Left renal cortex interstitium (tissue), 4 donors: Measurements from ENCODE around the gene ARHGEF17. TPM values are rescaled to one million over a fixed set of nuclear protein-coding genes. Genes with fewer than 3 reads are reported as not detected.
"Not testable (repeated sequence)": the region's sequence is repeated elsewhere in the genome, so short reads cannot be mapped to it uniquely, and the experiment has no call there.

Experiments used
- DNase-seq, 4 donors: peaks; one replicate each; pipeline ENCODE4 v3.0.0-alpha.2; 2013; ENCODE audit warnings: low read depth in 4 of 4, low spot score in 2 of 4, missing footprints in 1 of 4
- polyA plus RNA-seq, 4 donors: library from polyadenylated mRNA; unstranded; fragments of 120-200 nt; gene quantifications; one replicate each; pipeline ENCODE4 v1.2.1, GENCODE V29; 2013; ENCODE audit not compliant: insufficient read length in 4 of 4

Gene ARHGEF17
- polyA plus RNA-seq, 4 donors, result 64.5 to 123 (median 97.6) TPM

GRCh38 chr11:73271936-73272679 lies 36.0 kb upstream of the ARHGEF17 start, which contains the start of gene P2RY6:
Gene P2RY6, plus strand, starts transcription at chr11:73272338. Its CDS starts 24,181 bp downstream, at chr11:73296519.
- DNase-seq, result no peak

GRCh38 chr11:73272680-73273038 lies 35.4 kb upstream of the ARHGEF17 start:
- DNase-seq, result no peak

- no peak for DNase-seq
Observed at GRCh38 chr11:73273222-73273895, 34.7 kb upstream of the ARHGEF17 start.

- DNase-seq, result not testable (repeated sequence)
Observed at GRCh38 chr11:73274191-73274590, 33.9 kb upstream of the ARHGEF17 start.

GRCh38 chr11:73274722-73275380 lies 33.2 kb upstream of the ARHGEF17 start:
- no peak for DNase-seq

- DNase-seq, result no peak
Observed at GRCh38 chr11:73275381-73275750, 32.7 kb upstream of the ARHGEF17 start.

GRCh38 chr11:73277467-73277866 lies 30.6 kb upstream of the ARHGEF17 start:
- DNase-seq, result no peak

GRCh38 chr11:73280626-73281025 lies 27.4 kb upstream of the ARHGEF17 start:
- DNase-seq, result no peak

GRCh38 chr11:73281201-73281741 lies 26.8 kb upstream of the ARHGEF17 start:
- no peak for DNase-seq

- DNase-seq, result no peak
Observed at GRCh38 chr11:73281796-73282660, 26.0 kb upstream of the ARHGEF17 start.

GRCh38 chr11:73283276-73284000 lies 24.6 kb upstream of the ARHGEF17 start:
- no peak for DNase-seq

GRCh38 chr11:73284106-73284505 lies 24.0 kb upstream of the ARHGEF17 start:
- no peak for DNase-seq

GRCh38 chr11:73285721-73286120 lies 22.4 kb upstream of the ARHGEF17 start:
- DNase-seq, result no peak

- no peak for DNase-seq
Observed at GRCh38 chr11:73286240-73286810, 21.8 kb upstream of the ARHGEF17 start.

- no peak for DNase-seq
Observed at GRCh38 chr11:73287400-73288101, 20.5 kb upstream of the ARHGEF17 start.

- no peak for DNase-seq
Observed at GRCh38 chr11:73288192-73288872, 19.7 kb upstream of the ARHGEF17 start.

GRCh38 chr11:73288873-73289707 lies 19.0 kb upstream of the ARHGEF17 start:
- DNase-seq, result peak in 1 of 4 donors; percentile 47
